CD14-positive monocyte (primary cell): ENCODE results near the gene IL1F10. TPM values are rescaled to one million over a fixed set of nuclear protein-coding genes. Genes with fewer than 3 reads are reported as not detected.

ENCODE experiments used
- DNase-seq, 3 donors: peaks; one replicate each; pipeline ENCODE4 v3.0.0-alpha.2; 2011 to 2022
- H2AFZ ChIP-seq: 2 replicates; pipeline ENCODE4 v1.6.0; 2012; ENCODE audit warnings: mild to moderate bottlenecking, low read depth, low read length, inconsistent platforms; ENCODE audit not compliant: insufficient read depth, poor library complexity, severe bottlenecking
- H3K27ac ChIP-seq, 2 donors: 1 replicate in 1 of 2; 2 replicates in 1 of 2; pipeline ENCODE4 v1.5.1; 2012 to 2013; ENCODE audit warnings: low read length in 2 of 2, control low read depth in 1 of 2, inconsistent platforms in 1 of 2, low read depth in 1 of 2, mild to moderate bottlenecking in 1 of 2
- H3K27me3 ChIP-seq, 2 donors: one replicate each; pipeline versions ENCODE4 v1.6.0 to v1.6.1; 2011 to 2013; ENCODE audit warnings: low read length in 2 of 2; ENCODE audit not compliant: control insufficient read depth in 2 of 2, insufficient read depth in 2 of 2
- H3K36me3 ChIP-seq, 2 donors: replicated peaks in 1 of 2; 1 replicate in 1 of 2; 2 replicates in 1 of 2; pipeline versions ENCODE4 v1.5.1 to v1.6.1; 2012 to 2013; ENCODE audit warnings: low read length in 2 of 2, control low read depth in 1 of 2, inconsistent platforms in 1 of 2, mild to moderate bottlenecking in 1 of 2; ENCODE audit not compliant: insufficient read depth in 2 of 2, control insufficient read depth in 1 of 2
- H3K4me1 ChIP-seq, 2 donors: 1 replicate in 1 of 2; 2 replicates in 1 of 2; pipeline versions ENCODE4 v1.5.1 to v1.6.1; 2012 to 2013; ENCODE audit warnings: low read length in 2 of 2, control low read depth in 1 of 2, inconsistent platforms in 1 of 2, mild to moderate bottlenecking in 1 of 2, moderate library complexity in 1 of 2; ENCODE audit not compliant: insufficient read depth in 2 of 2, control insufficient read depth in 1 of 2
- H3K4me2 ChIP-seq: replicated peaks from 2 replicates; pipeline ENCODE3; 2012; ENCODE audit warnings: low read length, moderate library complexity, mild to moderate bottlenecking; ENCODE audit not compliant: poor library complexity, severe bottlenecking; ENCODE audit errors: extremely low read depth
- H3K4me3 ChIP-seq, 3 experiments: fragments of 200-600 bp in 1 of 3; sonication (generic) in 1 of 3; replicated peaks in 1 of 3; 1 replicate in 2 of 3; 2 replicates in 1 of 3; pipeline ENCODE4 v1.5.1; 2011 to 2013; ENCODE audit warnings: low read length in 3 of 3, mild to moderate bottlenecking in 3 of 3, control low read depth in 2 of 3, low read depth in 2 of 3, inconsistent platforms in 1 of 3, moderate library complexity in 1 of 3
- H3K79me2 ChIP-seq: 2 replicates; pipeline ENCODE4 v1.6.0; 2012; ENCODE audit warnings: mild to moderate bottlenecking, control low read depth, inconsistent platforms, low read length, moderate library complexity; ENCODE audit not compliant: insufficient read depth
- H3K9ac ChIP-seq: 2 replicates; pipeline ENCODE4 v1.6.0; 2017; ENCODE audit warnings: low read length, mild to moderate bottlenecking; ENCODE audit not compliant: insufficient read depth, poor library complexity, severe bottlenecking
- H3K9me3 ChIP-seq, 2 donors: replicated peaks in 1 of 2; 1 replicate in 1 of 2; 2 replicates in 1 of 2; pipeline versions ENCODE4 v1.5.1 to v1.6.1; 2012 to 2013; ENCODE audit warnings: low read length in 2 of 2, control low read depth in 1 of 2; ENCODE audit not compliant: control insufficient read depth in 1 of 2, insufficient read depth in 1 of 2
- H4K20me1 ChIP-seq: 2 replicates; pipeline ENCODE4 v1.6.0; 2012; ENCODE audit warnings: mild to moderate bottlenecking, low read length, control low read depth, moderate library complexity; ENCODE audit not compliant: insufficient read depth
- H3K27ac Mint-ChIP-seq, 7 donors: one replicate each; pipeline ENCODE4 v1.8.0; 2020; ENCODE audit warnings: mild to moderate bottlenecking in 7 of 7, mixed read lengths in 7 of 7, moderate library complexity in 6 of 7, inconsistent platforms in 2 of 7
- H3K27me3 Mint-ChIP-seq, 3 donors: one replicate each; pipeline ENCODE4 v1.8.0; 2021 to 2022; ENCODE audit warnings: low read depth in 3 of 3, mild to moderate bottlenecking in 3 of 3, mixed read lengths in 3 of 3, moderate library complexity in 3 of 3, inconsistent platforms in 1 of 3
- H3K36me3 Mint-ChIP-seq, 2 donors: one replicate each; pipeline ENCODE4 v1.8.0; 2020; ENCODE audit warnings: mixed read lengths in 2 of 2, inconsistent platforms in 1 of 2, mild to moderate bottlenecking in 1 of 2
- H3K4me1 Mint-ChIP-seq: one replicate; pipeline ENCODE4 v1.8.0; 2020; ENCODE audit warnings: mild to moderate bottlenecking, mixed read lengths
- H3K4me3 Mint-ChIP-seq, 2 donors: one replicate each; pipeline ENCODE4 v1.8.0; 2020; ENCODE audit warnings: mild to moderate bottlenecking in 2 of 2, mixed read lengths in 2 of 2, moderate library complexity in 1 of 2
- H3K9me3 Mint-ChIP-seq, 7 donors: one replicate each; pipeline ENCODE4 v1.8.0; 2020 to 2022; ENCODE audit warnings: mixed read lengths in 7 of 7, mild to moderate bottlenecking in 6 of 7, moderate library complexity in 6 of 7, inconsistent platforms in 2 of 7
- WGBS: methylation state at CpG from one replicate; pipeline ENCODE4 v1.1.5; 2013; ENCODE audit warnings: missing lambda C conversion rate; ENCODE audit not compliant: insufficient coverage; 5-methylcytosine and 5-hydroxymethylcytosine counted together
- intact Hi-C, 2 donors: fragments of 100-400 bp; cut with micrococcal nuclease; formaldehyde crosslinking; loops; one replicate each; pipeline versions ENCODE4 v1.15.0 to v1.15.1; 2023
- polyA plus RNA-seq, 3 donors: library from polyadenylated mRNA; depleted of rRNA in 1 of 3; unstranded in 2 of 3; stranded (reverse) in 1 of 3; fragments of 300-500 nt in 2 of 3; fragments of >200 nt in 1 of 3; fragmentation: Illumina TruSeq in 2 of 3; gene quantifications; 1 replicate in 2 of 3; 2 replicates in 1 of 3; pipeline ENCODE4 v1.2.3, GENCODE V29; 2012 to 2021
- TF ChIP-seq, protein P1 (sequence below): fragments of 200-600 bp; IDR thresholded peaks from one replicate; pipeline ENCODE4 v1.8.0; 2022; ENCODE audit warnings: antibody characterized with exemption, mild to moderate bottlenecking

The IL1F10 gene
- polyA plus RNA-seq, 3 donors: not detected

DNA sequence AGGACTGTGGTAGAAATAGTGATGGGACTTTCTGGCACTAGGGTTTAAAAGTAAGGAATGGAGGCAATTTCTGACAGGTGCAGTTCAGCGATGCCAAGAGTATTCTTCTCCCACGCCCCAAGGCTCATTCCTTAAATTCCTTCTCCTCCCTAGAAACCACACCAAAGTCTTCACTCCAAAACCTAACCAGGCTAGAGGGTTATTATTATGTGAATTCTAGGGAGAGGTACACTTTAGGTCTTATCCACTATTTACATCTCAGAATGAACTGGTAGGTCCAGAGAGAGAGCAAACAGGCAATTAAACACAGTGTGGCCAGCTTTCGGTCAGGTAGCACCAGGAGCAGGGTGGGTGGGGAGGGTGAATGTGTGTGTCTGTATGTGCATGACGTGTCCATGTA is 11.4 kb downstream of the IL1F10 start:
- TF ChIP-seq, protein P1, sequence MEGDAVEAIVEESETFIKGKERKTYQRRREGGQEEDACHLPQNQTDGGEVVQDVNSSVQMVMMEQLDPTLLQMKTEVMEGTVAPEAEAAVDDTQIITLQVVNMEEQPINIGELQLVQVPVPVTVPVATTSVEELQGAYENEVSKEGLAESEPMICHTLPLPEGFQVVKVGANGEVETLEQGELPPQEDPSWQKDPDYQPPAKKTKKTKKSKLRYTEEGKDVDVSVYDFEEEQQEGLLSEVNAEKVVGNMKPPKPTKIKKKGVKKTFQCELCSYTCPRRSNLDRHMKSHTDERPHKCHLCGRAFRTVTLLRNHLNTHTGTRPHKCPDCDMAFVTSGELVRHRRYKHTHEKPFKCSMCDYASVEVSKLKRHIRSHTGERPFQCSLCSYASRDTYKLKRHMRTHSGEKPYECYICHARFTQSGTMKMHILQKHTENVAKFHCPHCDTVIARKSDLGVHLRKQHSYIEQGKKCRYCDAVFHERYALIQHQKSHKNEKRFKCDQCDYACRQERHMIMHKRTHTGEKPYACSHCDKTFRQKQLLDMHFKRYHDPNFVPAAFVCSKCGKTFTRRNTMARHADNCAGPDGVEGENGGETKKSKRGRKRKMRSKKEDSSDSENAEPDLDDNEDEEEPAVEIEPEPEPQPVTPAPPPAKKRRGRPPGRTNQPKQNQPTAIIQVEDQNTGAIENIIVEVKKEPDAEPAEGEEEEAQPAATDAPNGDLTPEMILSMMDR: no peak
- DNase-seq: no peak
- Mint-ChIP-seq H3K4me1 (peaks cover 29% of the 10 kb centered on the region), H3K4me3 (no peak overlapping the region), H3K27ac (no peak overlapping the region), H3K9me3 (peaks cover 0 to 2% (median 0%) of the 10 kb centered on the region in 7 donors), H3K27me3 (peaks cover 0 to 8% (median 2%) of the 10 kb centered on the region in 3 donors), H3K36me3 (no peaks in the 10 kb centered on the region)
- H3K4me2 ChIP-seq: no peak overlapping the region
- no peak overlapping the region for H3K27ac ChIP-seq
- no CpG with 5 or more reads among the region's 4 CpGs for WGBS
- H3K27me3 ChIP-seq: no peaks in the 10 kb centered on the region
- H2AFZ ChIP-seq: no peak overlapping the region
- no peaks in the 10 kb centered on the region for H3K79me2 ChIP-seq
- intact Hi-C loops: no loop called here
- no peaks in the 10 kb centered on the region for H3K9me3 ChIP-seq
- peaks cover 12% of the 10 kb centered on the region in 2 donors for H3K4me1 ChIP-seq
- H4K20me1 ChIP-seq: no peaks in the 10 kb centered on the region
- H3K9ac ChIP-seq: no peak overlapping the region
- no peak overlapping the region for H3K4me3 ChIP-seq
- H3K36me3 ChIP-seq: no peaks in the 10 kb centered on the region

DNA sequence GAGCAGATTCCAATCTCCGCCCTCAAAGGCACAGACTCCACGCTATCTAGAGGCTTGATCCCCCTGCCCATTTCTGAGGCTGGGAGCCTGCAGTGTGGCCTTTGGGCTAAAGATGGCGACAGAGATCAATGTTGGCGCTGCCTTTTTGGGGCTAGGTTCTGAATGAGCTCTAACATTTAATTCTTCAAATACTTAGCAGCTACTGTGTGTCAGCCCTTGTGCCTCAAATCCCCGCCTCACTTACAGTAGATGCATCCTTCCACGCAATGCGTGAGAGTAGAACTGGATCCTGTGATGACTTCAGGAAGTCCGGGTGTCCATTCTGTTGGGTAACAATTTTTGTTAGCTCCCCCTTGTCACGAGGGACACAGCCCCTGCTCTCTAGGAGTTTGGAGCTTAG is 12.4 kb downstream of the IL1F10 start:
- Mint-ChIP-seq H3K4me1 (peaks cover 34% of the 10 kb centered on the region), H3K36me3 (no peaks in the 10 kb centered on the region), H3K27ac (no peak overlapping the region), H3K9me3 (no peaks in the 10 kb centered on the region), H3K27me3 (peaks cover 0 to 5% (median 2%) of the 10 kb centered on the region in 3 donors), H3K4me3 (no peak overlapping the region)
- no peaks in the 10 kb centered on the region for H3K79me2 ChIP-seq
- DNase-seq: peak; percentile 40 to 86 (median 50)
- intact Hi-C loops: loop anchor here (1.0 to 10.0 kb wide), 4 partner anchors 47 to 295 kb away; partner anchors contain the start of gene IL1RN (in 1 of the 2)
- no peaks in the 10 kb centered on the region for H3K27me3 ChIP-seq
- H3K9me3 ChIP-seq: no peaks in the 10 kb centered on the region
- 24% methylated on average over 3 of the region's 9 CpGs for WGBS
- no peak overlapping the region for H3K9ac ChIP-seq
- H3K4me1 ChIP-seq: peaks cover 12% of the 10 kb centered on the region in 2 donors
- no peaks in the 10 kb centered on the region for H4K20me1 ChIP-seq
- TF ChIP-seq, protein P1: peak; percentile 89
- no peak overlapping the region for H3K27ac ChIP-seq
- no peak overlapping the region for H3K4me3 ChIP-seq
- H3K4me2 ChIP-seq: no peak overlapping the region
- H2AFZ ChIP-seq: no peak overlapping the region
- H3K36me3 ChIP-seq: no peaks in the 10 kb centered on the region
